HG02970 (cell line): ENCODE measurements around the gene EGFL8.

Experiments
- ATAC-seq: cut with Tn5 transposase; IDR thresholded peaks from one replicate; pipeline ENCODE4 v1.9.1; 2021; ENCODE audit warnings: mild to moderate bottlenecking, moderate library complexity, moderate number of reproducible peaks; ENCODE audit not compliant: unreplicated experiment, low FRiP score

Gene EGFL8

DNA sequence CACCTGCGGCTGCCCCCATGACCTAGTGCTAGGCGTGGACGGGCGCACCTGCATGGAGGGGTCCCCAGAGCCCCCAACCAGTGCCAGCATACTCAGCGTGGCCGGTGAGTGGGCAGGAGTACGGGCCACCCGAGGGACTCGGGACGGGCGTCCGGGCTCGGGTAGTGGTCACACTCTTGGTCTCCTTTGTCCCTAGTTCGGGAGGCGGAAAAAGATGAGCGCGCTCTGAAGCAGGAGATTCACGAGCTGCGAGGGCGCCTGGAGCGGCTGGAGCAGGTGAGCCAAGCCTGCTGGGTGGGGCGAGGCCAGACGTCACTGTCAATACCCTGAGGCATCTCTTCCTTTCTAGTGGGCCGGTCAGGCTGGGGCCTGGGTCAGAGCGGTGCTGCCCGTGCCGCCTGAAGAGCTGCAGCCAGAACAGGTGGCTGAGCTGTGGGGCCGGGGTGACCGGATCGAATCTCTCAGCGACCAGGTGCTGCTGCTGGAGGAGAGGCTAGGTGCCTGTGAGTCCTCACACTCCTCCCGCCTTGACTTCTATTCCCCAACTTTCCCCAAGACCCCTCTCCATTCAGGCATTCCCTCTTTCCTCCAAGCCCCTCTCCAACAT lies 2.9 kb downstream of the EGFL8 start:
- no peak for ATAC-seq

GRCh38 chr6:32167761-32168262 lies 3.4 kb downstream of the EGFL8 start:
- ATAC-seq: no peak

DNA sequence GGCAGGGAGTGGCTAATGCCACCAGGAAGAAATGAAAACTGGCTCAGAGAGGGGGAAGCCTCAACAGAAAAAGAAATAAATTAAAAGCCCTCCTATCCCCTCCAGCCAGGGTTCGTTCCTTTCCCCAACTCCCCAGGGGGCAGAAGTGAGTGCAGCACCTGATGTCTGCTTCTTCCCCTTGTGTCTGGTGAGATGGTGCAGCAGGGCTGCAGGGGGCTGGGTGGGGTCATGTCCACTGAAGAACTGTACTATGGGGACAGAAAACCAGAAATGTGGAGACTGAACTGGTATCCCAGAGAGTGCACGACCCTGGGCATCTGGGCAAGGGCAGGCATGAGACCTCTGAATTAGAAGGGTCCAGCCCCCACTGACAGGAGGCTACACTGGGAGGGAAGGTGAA lies 4.0 kb downstream of the EGFL8 start:
- ATAC-seq: no peak

DNA sequence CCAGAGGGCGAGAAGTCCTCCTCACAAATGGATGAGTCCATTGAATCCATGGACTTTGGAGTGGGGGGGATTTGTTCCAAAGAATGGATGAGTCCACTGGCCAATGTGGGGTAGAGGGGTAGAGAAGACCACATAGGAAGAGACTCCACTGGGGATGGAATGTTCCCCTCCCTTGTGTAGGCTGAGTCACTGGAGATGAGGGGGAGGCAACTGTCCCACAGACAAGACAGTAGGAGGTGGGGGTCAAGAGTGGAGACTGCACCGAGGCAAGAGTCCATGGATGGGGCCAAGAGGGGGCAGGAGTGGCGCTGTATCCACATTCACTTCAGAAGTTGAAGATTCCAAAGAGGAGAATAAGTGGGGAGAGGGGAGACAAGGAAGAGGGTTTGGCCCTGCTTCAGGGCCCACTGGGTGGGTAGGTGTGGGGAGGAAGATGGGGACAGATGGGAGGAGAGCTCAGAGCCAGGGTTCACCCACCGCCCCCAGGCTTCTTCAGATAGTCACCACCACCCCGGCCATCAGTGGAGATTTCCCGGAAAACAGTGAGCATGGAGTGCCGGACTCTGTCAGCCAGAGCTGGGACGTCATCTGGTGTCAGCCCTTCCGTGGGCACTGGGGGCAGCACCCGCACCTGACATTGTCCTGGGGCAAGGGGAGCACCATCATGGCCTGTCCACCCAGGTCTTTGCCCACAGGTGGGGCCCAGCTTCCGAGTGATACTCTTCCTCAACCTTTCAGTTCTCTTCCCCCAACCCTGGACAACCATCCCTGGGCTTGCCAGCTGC lies 4.6 kb downstream of the EGFL8 start:
- ATAC-seq: no peak

DNA sequence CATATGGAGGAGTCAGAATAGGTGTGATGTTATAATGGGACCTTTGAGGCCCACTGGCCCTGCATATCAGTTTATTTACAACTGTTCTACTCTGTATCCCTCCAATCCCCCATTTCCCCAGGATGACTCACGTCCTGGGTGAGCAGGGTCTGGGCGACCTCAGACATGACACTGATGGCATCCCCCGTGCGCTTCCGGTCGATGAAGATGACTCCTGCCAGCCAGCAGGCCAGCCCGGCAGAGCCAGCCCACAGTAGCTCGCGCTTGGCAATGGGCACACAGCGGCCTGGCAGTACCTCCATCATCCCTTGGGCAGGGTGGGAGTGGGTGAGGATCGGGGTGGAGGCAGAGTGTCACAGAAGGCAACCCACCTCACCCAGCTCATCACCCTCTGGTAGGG lies 5.9 kb downstream of the EGFL8 start:
- no peak for ATAC-seq

GRCh38 chr6:32171234-32171633 lies 6.8 kb downstream of the EGFL8 start:
- ATAC-seq: no peak

GRCh38 chr6:32173051-32173727 lies 8.8 kb downstream of the EGFL8 start:
- ATAC-seq: no peak

DNA sequence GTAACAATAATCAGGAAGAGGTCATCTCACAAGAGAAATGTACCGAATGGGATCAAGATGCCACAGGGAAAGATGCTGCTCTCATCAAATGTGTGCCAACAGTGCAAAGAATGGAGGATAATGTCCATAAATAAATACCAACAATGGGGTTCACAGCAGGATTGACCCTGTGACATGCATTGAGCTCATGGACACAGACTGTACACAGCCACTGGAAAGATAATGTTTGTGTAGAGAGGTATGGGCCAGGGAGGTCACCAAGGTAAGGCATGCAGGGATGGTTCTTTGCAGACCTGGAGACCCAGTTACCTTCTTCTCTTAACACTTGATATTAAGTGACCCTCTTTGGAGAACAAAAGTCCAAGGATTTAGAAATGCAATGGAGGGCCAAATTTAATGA lies 10.0 kb downstream of the EGFL8 start:
- ATAC-seq: no peak

DNA sequence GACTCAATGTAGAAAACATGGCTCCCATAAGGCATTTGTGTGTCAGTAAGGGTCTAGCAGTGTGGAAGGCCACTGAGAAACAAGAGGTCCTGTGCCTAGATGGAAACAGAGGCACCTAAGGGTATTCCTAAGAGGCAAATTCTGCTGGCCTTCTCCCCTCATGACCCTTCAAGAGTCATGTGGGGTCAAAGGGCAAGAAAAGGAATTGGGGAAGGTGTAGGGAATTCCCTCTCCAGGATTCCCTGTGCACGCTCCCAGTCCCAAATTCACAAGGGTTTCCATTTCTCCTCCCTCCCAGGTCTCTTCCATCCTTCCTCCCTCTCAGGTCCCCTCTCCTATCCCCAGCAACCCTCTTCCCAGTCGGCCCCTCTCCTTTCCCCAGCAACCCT lies 10.9 kb downstream of the EGFL8 start:
- ATAC-seq: no peak

DNA sequence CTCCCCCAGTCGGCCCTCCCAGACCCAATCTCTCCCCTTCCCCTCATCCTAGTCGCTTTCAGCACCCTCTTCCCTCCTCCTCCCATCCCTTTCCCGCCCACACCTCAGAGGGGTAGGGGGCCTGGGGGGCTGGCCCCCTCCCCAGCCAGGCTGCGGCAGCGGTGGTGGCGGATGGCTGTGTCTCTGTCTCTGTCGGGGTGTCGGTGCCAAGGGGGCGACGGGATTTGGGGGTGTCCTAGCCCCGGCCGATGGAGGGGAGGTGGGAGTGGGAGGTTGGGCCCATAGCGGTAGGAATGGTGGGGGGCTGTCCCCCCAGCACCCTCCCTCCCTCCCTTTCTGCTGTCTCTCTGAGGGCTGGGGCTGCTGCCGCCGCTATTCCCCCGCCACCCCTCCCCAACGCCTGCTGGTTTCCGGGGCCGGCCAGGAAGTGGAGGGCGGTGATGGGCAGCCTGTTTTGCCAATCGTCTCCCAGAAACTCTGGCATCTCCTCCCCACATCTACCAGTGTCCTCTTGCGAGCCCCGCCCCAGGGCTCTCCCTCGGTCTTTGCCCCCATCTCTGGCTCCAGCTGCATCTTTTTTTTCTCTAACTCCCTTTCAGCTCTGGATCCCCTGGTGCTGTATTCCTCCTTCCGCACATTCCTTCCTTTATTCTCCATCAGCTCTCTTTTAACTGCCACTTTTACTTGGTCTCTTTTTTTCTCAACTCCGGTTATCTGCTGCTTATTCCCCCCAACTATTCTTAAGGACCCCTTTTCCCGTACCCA lies 11.5 kb downstream of the EGFL8 start, which contains the start of gene AGPAT1:
Gene AGPAT1, minus strand, starts transcription at position 374 of the 765 bp plus-strand sequence. CDS start 4,588 bp downstream, outside the sequence.
- ATAC-seq: no peak

DNA sequence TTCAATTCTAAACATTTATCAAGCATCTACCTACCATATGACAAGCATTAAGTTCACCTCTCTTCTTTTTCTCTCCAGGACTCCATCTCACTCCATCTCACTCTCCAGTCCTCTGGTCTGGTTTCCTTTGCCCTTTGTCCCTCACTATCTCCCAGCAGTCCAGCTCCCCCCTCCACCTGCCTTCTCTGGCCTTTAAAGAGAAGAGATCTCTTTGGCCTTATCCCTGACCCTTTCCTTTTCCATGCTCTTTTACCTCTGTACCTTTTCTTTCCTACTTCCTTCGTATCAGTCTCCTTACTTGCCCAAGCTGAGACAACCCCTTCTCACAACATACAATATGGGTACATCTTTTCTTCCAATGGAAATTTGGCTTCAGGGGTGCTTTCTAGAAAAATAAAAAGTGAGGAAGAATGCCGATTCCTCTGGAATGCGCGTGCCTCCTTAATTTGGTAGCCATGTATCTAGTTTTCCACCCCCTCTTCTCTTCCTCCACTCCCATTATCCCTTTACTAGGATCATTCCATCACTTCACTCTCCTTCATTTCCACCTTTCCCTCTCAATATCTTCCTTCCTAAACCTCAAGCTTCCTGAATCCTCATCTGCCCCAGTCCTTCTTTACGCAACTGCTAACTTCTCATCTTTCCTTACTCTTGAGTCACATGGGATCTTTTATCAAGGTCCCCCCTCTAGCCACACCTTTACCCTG lies 12.2 kb downstream of the EGFL8 start:
- ATAC-seq: no peak

DNA sequence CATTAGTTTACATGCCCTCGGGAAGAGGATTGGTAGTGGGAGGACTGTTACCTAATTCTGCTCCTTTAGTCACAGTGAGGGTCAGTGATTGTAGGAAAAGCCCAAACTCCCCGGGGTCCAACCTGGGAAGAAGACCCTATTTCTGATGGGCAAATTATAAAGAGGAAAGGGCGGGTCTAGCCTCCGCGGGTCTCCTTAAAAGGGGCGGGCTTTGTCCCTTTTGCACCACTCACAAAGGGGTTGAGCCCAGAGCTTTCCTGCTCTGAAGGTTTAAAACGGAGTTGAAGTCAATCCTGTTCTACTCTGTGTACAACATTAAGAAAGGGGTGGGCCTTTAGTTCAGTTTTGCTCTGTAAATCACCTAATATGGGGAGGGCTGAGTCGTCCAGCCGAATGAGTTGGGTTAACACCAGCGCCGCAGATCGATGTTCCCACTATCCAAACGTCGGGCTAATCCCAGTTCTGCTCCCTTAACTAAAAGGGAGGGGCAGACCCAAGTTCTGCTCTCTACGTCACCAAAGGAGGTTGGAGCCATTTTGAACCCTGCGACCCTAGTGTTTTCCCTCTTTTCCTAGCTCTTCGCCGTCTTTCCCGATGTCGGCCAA lies 12.9 kb downstream of the EGFL8 start:
- no peak for ATAC-seq

DNA sequence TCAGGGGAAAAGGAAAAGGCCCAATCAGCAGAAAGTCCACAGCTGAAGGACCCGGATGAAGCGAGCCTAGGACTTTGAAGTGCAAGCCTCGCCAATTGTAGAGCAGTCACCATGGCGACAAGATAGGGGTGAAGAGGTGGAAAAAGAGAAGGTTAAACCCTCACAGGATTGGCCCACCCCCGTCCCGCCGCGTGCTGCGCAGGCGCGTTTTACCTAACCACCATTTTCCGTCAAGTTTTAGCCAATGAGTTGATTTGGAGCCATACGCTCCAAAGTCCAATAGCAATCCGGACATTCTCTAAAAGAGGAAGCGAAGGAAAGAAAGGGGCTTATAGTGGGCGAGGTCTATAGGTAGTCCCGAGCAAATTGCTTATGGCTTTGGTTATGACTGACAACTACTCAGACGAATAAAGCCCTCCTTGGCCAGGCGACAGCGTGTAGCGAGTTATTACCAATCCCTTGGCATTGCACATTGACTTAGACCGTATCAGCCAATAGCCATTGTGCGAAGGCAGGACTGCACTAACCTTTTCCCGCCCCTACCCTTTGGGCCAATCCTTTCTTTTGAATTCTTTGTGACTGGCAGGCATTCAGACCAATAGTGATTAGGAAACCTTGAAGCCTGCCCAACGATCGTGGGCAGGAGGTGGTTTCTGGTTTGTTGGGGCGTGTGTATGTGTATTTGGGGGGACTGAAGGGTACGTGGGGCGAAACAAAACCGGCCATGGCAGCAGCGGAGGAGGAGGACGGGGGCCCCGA lies 13.6 kb downstream of the EGFL8 start, which contains the start of gene RNF5:
Gene RNF5, plus strand, starts transcription at position 618 of the 759 bp plus-strand sequence. Its CDS starts 107 bp downstream, at position 725.
- ATAC-seq: peak; percentile 85

GRCh38 chr6:32178547-32179440 lies 14.4 kb downstream of the EGFL8 start:
- no peak for ATAC-seq

GRCh38 chr6:32179766-32180405 lies 15.5 kb downstream of the EGFL8 start:
- ATAC-seq: no peak

GRCh38 chr6:32181148-32181702 lies 16.8 kb downstream of the EGFL8 start:
- no peak for ATAC-seq
